A549 treated with DMSO at 1 μM for 4 hours (cell line): Measurements from ENCODE around the gene ATOH8. TPM values are rescaled to one million over a fixed set of nuclear protein-coding genes. Genes with fewer than 3 reads are reported as not detected.

ENCODE experiments used
- total RNA-seq: library from RNA; stranded (reverse); fragments of 200-300 nt; extraction: Qiagen RNA extraction; gene quantifications from 5 replicates; pipeline ENCODE4 v1.2.3, GENCODE V29; 2022; ENCODE audit warnings: low read depth

ATOH8 gene
- total RNA-seq: 3.6 to 7.1 TPM (median 4.5 TPM) in 5 replicates

GRCh38 chr2:85753525-85754312, at the start of gene ATOH8:
TSS of gene ATOH8 (plus strand) at chr2:85753991. CDS start at chr2:85754190, 199 bp downstream.

Other genes starting within 250 kb of the ATOH8 start
- gene MAT2A, start 214.8 kb upstream of the ATOH8 start, total RNA-seq: 446 to 524 TPM (median 495 TPM) in 5 replicates
- 39.4 to 45.2 TPM (median 45.0 TPM) in 5 replicates for gene GGCX, start 192.5 kb upstream of the ATOH8 start, total RNA-seq
- 12.9 to 20.2 TPM (median 16.3 TPM) in 5 replicates for gene VAMP8, start 176.4 kb upstream of the ATOH8 start, total RNA-seq
- gene VAMP5, start 169.6 kb upstream of the ATOH8 start, total RNA-seq: 0.15 TPM in 1 of 5 replicates, not detected in the others
- gene RNF181, start 158.2 kb upstream of the ATOH8 start, total RNA-seq: 182 to 196 TPM (median 191 TPM) in 5 replicates
- gene TMEM150A, start 151.3 kb upstream of the ATOH8 start, total RNA-seq: 9.3 to 13.0 TPM (median 12.3 TPM) in 5 replicates
- gene C2orf68, start 141.9 kb upstream of the ATOH8 start, total RNA-seq: 16.8 to 28.0 TPM (median 26.6 TPM) in 5 replicates
- gene USP39, start 137.8 kb upstream of the ATOH8 start, total RNA-seq: 67.9 to 77.8 TPM (median 71.8 TPM) in 5 replicates
- 0.07 to 0.28 TPM (median 0.16 TPM) in 4 of 5 replicates, not detected in the other for gene SFTPB, start 85.8 kb upstream of the ATOH8 start, total RNA-seq
- gene GNLY, start 59.6 kb upstream of the ATOH8 start, total RNA-seq: 0.54 TPM in 1 of 5 replicates, not detected in the others
- gene ST3GAL5, start 135.0 kb downstream of the ATOH8 start, total RNA-seq: 31.0 to 37.1 TPM (median 35.8 TPM) in 5 replicates